T-helper 2 cell treated with Interferon-gamma antibody and Interleukin-4, amounts not matched to agents 100 ng/mL and 5 ng/mL, for 36 hours (primary cell): ENCODE data around the gene HAND1. TPM values are rescaled to one million over a fixed set of nuclear protein-coding genes. Genes with fewer than 3 reads are reported as not detected.

Experiments
- total RNA-seq: library from RNA; stranded (reverse); gene quantifications from 2 replicates; pipeline ENCODE4 v1.2.3, GENCODE V29; 2022

HAND1 gene
- total RNA-seq, 1 donor from 2014 or later = not detected

Other genes with a start within 250 kb of the HAND1 start
- 37.7 and 47.3 TPM in 2 replicates for gene SAP30L, start 32.2 kb downstream of the HAND1 start, total RNA-seq